Measurements from ENCODE around the gene CSTF2T. TPM values are rescaled to one million over a fixed set of nuclear protein-coding genes. Genes with fewer than 3 reads are reported as not detected.

Gene CSTF2T, protein sequence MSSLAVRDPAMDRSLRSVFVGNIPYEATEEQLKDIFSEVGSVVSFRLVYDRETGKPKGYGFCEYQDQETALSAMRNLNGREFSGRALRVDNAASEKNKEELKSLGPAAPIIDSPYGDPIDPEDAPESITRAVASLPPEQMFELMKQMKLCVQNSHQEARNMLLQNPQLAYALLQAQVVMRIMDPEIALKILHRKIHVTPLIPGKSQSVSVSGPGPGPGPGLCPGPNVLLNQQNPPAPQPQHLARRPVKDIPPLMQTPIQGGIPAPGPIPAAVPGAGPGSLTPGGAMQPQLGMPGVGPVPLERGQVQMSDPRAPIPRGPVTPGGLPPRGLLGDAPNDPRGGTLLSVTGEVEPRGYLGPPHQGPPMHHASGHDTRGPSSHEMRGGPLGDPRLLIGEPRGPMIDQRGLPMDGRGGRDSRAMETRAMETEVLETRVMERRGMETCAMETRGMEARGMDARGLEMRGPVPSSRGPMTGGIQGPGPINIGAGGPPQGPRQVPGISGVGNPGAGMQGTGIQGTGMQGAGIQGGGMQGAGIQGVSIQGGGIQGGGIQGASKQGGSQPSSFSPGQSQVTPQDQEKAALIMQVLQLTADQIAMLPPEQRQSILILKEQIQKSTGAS
- total RNA-seq: 9.5 and 11.4 TPM in 2 replicates

GRCh38 chr10:51699475-51700227 lies at the start of gene CSTF2T:
Gene CSTF2T, minus strand, starts transcription at chr10:51699595. Its CDS starts 46 bp downstream, at chr10:51699549.

